Right atrium auricular region (tissue), 2 donors: ENCODE results near the gene SVIP. TPM values are rescaled to one million over a fixed set of nuclear protein-coding genes. Genes with fewer than 3 reads are reported as not detected.
A peak's percentile ranks its signal among the peaks of the same experiment; 100 is the strongest.

Source experiments
- DNase-seq: peaks from one replicate; pipeline ENCODE4 v3.0.0-alpha.2; 2019; ENCODE audit warnings: low spot score
- H3K27ac ChIP-seq, 2 donors: fragments of 200-600 bp; sonication (generic); 1 replicate in 1 of 2; 2 replicates in 1 of 2; pipeline ENCODE4 v1.5.1; 2016 to 2019
- H3K27me3 ChIP-seq, 2 donors: fragments of 200-600 bp; sonication (generic); one replicate each; pipeline versions ENCODE4 v1.5.1 to v1.6.0; 2017 to 2019
- H3K36me3 ChIP-seq: fragments of 200-600 bp; sonication (generic); one replicate; pipeline ENCODE4 v1.5.1; 2016
- H3K4me1 ChIP-seq, 2 donors: fragments of 200-600 bp; sonication (generic); one replicate each; pipeline versions ENCODE4 v1.5.1 to v1.6.0; 2017 to 2019
- H3K4me3 ChIP-seq, 2 donors: fragments of 200-600 bp; sonication (generic); 1 replicate in 1 of 2; 2 replicates in 1 of 2; pipeline ENCODE4 v1.5.1; 2017 to 2019; ENCODE audit warnings: mild to moderate bottlenecking in 1 of 2, moderate library complexity in 1 of 2
- H3K9me3 ChIP-seq, 2 donors: fragments of 200-600 bp; sonication (generic); one replicate each; pipeline ENCODE4 v1.5.1; 2019
- CTCF ChIP-seq, 2 donors: fragments of 200-600 bp; sonication (generic); IDR thresholded peaks; one replicate each; pipeline ENCODE4 v1.5.1; 2019; ENCODE audit warnings: antibody characterized with exemption in 2 of 2
- total RNA-seq, 2 donors: library from RNA; depleted of rRNA; stranded (reverse); fragments of >200 nt; gene quantifications; one replicate each; pipeline ENCODE4 v1.1.0, GENCODE V29; 2016

SVIP gene
- total RNA-seq, 2 donors from 2014 or later: 13.1 to 13.9 TPM

- Histone ChIP-seq H3K9me3 (no peaks in the 10 kb centered on the region), H3K4me1 (no peaks in the 10 kb centered on the region), H3K36me3 (no peaks in the 10 kb centered on the region), H3K27ac (no peak overlapping the region), H3K27me3 (no peaks in the 10 kb centered on the region), H3K4me3 (no peak overlapping the region)
- TF ChIP-seq CTCF (IDR thresholded peaks at IDR 0.05): no peak
- no peak for DNase-seq
Measured at GRCh38 chr11:22792497-22792896, 37.1 kb downstream of the SVIP start.

GRCh38 chr11:22787551-22788162 is 41.9 kb downstream of the SVIP start:
- Histone ChIP-seq H3K4me3 (no peak overlapping the region), H3K4me1 (no peaks in the 10 kb centered on the region), H3K9me3 (no peaks in the 10 kb centered on the region)

GRCh38 chr11:22787055-22787454 is 42.5 kb downstream of the SVIP start:
- Histone ChIP-seq H3K27ac (no peak overlapping the region), H3K36me3 (no peaks in the 10 kb centered on the region), H3K4me1 (no peaks in the 10 kb centered on the region), H3K9me3 (no peaks in the 10 kb centered on the region), H3K27me3 (no peaks in the 10 kb centered on the region), H3K4me3 (no peak overlapping the region)
- DNase-seq: no peak
- TF ChIP-seq CTCF (IDR thresholded peaks at IDR 0.05): no peak

More at GRCh38 chr11:22787551-22788162, 41.9 kb downstream of the SVIP start:
- Histone ChIP-seq H3K27ac (no peak overlapping the region), H3K27me3 (no peaks in the 10 kb centered on the region), H3K36me3 (no peaks in the 10 kb centered on the region)
- TF ChIP-seq CTCF (IDR thresholded peaks at IDR 0.05): peak; percentile 64 to 81
- no peak for DNase-seq

GRCh38 chr11:22786475-22786874 is 43.1 kb downstream of the SVIP start:
- Histone ChIP-seq H3K9me3 (no peaks in the 10 kb centered on the region), H3K27me3 (no peaks in the 10 kb centered on the region), H3K4me1 (no peaks in the 10 kb centered on the region), H3K27ac (no peak overlapping the region), H3K4me3 (no peak overlapping the region), H3K36me3 (no peaks in the 10 kb centered on the region)
- TF ChIP-seq CTCF (IDR thresholded peaks at IDR 0.05): no peak
- DNase-seq: no peak

- no peaks in the 10 kb centered on the region for H3K9me3 ChIP-seq
- H3K27me3 ChIP-seq: no peaks in the 10 kb centered on the region
- no peaks in the 10 kb centered on the region for H3K4me1 ChIP-seq
- H3K36me3 ChIP-seq: no peaks in the 10 kb centered on the region
- H3K27ac ChIP-seq: no peak overlapping the region
- TF ChIP-seq CTCF (IDR thresholded peaks at IDR 0.05): no peak
- no peak overlapping the region for H3K4me3 ChIP-seq
- DNase-seq: no peak
Measured at GRCh38 chr11:22785251-22785650, 44.4 kb downstream of the SVIP start.
